ENCODE data around the gene ALKBH7. TPM values are rescaled to one million over a fixed set of nuclear protein-coding genes. Genes with fewer than 3 reads are reported as not detected.
"Not testable (repeated sequence)": the region's sequence is repeated elsewhere in the genome, so short reads cannot be mapped to it uniquely, and the experiment has no call there.

The ALKBH7 gene
- total and polyA plus RNA-seq, 10 of the 15 experiments (the other 5 are each of a cell fraction or from before 2014, with no cell fraction given), result 0.31 to 82.5 (median 37.6) TPM

DNA sequence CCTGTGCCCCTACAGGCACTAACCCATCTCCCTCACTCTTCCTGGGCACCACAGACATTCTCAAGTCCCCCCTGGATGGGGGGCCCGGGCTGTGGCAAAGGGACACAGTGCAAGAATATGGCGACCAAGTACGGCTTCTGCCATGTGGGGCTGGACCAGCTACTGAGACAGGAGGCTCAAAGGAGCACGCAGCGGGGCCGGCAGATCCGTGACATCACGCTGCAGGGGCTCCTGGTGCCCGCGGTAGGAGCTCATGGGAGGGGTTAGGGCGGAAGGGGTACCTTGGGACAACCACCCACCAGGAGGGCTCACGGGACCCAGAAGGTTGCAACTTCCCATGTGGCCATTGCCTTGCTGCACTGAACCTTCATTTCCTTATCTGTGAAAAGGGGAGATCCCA is 23.7 kb downstream of the ALKBH7 start:
- H3K4me3 ChIP-seq, result no peak overlapping the region
- WGBS (ENCODE audit: insufficient coverage, insufficient replicate concordance, low lambda C conversion rate, missing lambda C conversion rate), result 90% methylated on average over 12 of the region's 12 CpGs
- FAIRE-seq, result no peak
- H3K9me3 ChIP-seq (replicated peaks; ENCODE audit: control insufficient read depth, insufficient read depth, low read length), result no peaks in the 10 kb centered on the region
- no peak overlapping the region for H3K27ac ChIP-seq (ENCODE audit: control insufficient read depth, insufficient read depth)
- ChIA-PET RAD21 (ENCODE audit: unreplicated experiment) (no interaction called here), POLR2A (no interaction called here), SMC1A (ENCODE audit: uncharacterized antibody, unreplicated experiment) (no interaction called here), CTCF (no interaction called here)
- H2AFZ ChIP-seq (ENCODE audit: control insufficient read depth, low read depth, low read length), result no peak overlapping the region
- TF ChIP-seq GABPA (IDR thresholded peaks at IDR 0.05; ENCODE audit: low read depth) (no peak), POLR2A (IDR thresholded peaks at IDR 0.05; ENCODE audit: low read depth, low read length) (no peak), SMAD5 (IDR thresholded peaks at IDR 0.05; ENCODE audit: low read depth) (no peak), TCF12 (IDR thresholded peaks at IDR 0.05; ENCODE audit: low read depth, low read length) (no peak), DPF2 (IDR thresholded peaks at IDR 0.05) (no peak), ESRRA (IDR thresholded peaks at IDR 0.05; ENCODE audit: low read length) (no peak), RFX5 (IDR thresholded peaks at IDR 0.05; ENCODE audit: low read depth, low read length) (no peak), RB1 (IDR thresholded peaks at IDR 0.05; ENCODE audit: borderline replicate concordance) (no peak), CBFB (IDR thresholded peaks at IDR 0.05; ENCODE audit: low read depth) (no peak), TBL1XR1 (IDR thresholded peaks at IDR 0.05; ENCODE audit: low read depth, low read length) (no peak), HDAC6 (IDR thresholded peaks at IDR 0.05; ENCODE audit: unreplicated experiment) (no peak), MTA3 (IDR thresholded peaks at IDR 0.05; ENCODE audit: borderline replicate concordance, low read length) (no peak), ETV6 (conservative IDR thresholded peaks at IDR 0.05 in 1 of 2, IDR thresholded peaks at IDR 0.05 in 1 of 2; ENCODE audit: borderline replicate concordance in 1 of 2, low read depth in 1 of 2) (no peak)
- TF ChIP-seq, protein P1, sequence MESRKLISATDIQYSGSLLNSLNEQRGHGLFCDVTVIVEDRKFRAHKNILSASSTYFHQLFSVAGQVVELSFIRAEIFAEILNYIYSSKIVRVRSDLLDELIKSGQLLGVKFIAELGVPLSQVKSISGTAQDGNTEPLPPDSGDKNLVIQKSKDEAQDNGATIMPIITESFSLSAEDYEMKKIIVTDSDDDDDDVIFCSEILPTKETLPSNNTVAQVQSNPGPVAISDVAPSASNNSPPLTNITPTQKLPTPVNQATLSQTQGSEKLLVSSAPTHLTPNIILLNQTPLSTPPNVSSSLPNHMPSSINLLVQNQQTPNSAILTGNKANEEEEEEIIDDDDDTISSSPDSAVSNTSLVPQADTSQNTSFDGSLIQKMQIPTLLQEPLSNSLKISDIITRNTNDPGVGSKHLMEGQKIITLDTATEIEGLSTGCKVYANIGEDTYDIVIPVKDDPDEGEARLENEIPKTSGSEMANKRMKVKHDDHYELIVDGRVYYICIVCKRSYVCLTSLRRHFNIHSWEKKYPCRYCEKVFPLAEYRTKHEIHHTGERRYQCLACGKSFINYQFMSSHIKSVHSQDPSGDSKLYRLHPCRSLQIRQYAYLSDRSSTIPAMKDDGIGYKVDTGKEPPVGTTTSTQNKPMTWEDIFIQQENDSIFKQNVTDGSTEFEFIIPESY (IDR thresholded peaks at IDR 0.05), result no peak
- TF ChIP-seq, protein P2, sequence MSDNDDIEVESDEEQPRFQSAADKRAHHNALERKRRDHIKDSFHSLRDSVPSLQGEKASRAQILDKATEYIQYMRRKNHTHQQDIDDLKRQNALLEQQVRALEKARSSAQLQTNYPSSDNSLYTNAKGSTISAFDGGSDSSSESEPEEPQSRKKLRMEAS (IDR thresholded peaks at IDR 0.05; ENCODE audit: low read depth, low read length), result no peak
- no TSS peak for BruUV-seq (replicated peaks)
- H3K79me2 ChIP-seq (ENCODE audit: control insufficient read depth, insufficient read depth, low read length), result peaks cover 19% of the 10 kb centered on the region
- no peaks in the 10 kb centered on the region for H3K27me3 ChIP-seq (replicated peaks in 1 of 2; ENCODE audit: control insufficient read depth in 2 of 2, insufficient read depth in 2 of 2, low read length in 1 of 2)
- H3K36me3 ChIP-seq (ENCODE audit: control insufficient read depth in 2 of 2, insufficient read depth in 2 of 2, low read length in 1 of 2), result peaks cover 0 to 3% of the 10 kb centered on the region in 2 experiments; a peak in 1 of 4 replicates
- in situ Hi-C loops (cut with MboI), result no loop called here
- no peak overlapping the region for H3K9ac ChIP-seq (ENCODE audit: control insufficient read depth, insufficient read depth, low read length)
- no peak for DNase-seq (ENCODE audit: low read depth, low spot score)
- peaks cover 11% of the 10 kb centered on the region for H3K4me1 ChIP-seq (ENCODE audit: control insufficient read depth, insufficient read depth, low read length)
- ATAC-seq, result no peak
- no peaks in the 10 kb centered on the region for H4K20me1 ChIP-seq (ENCODE audit: control insufficient read depth, insufficient read depth)
- intact Hi-C loops (cut with micrococcal nuclease; ENCODE audit: unreplicated experiment), result loop anchor here (10.0 kb wide), 1 partner anchor 108 kb away; the partner anchor contains the start of gene TUBB4A
- H3K4me2 ChIP-seq (ENCODE audit: control insufficient read depth, insufficient read depth), result no peak overlapping the region

- H3K4me1 ChIP-seq (ENCODE audit: control insufficient read depth, insufficient read depth, low read length); H3K4me2 ChIP-seq (ENCODE audit: control insufficient read depth, insufficient read depth); BruUV-seq (replicated peaks); H4K20me1 ChIP-seq (ENCODE audit: control insufficient read depth, insufficient read depth); RAD21 ChIA-PET (ENCODE audit: unreplicated experiment); H3K79me2 ChIP-seq (ENCODE audit: control insufficient read depth, insufficient read depth, low read length); intact Hi-C loops (cut with micrococcal nuclease; ENCODE audit: unreplicated experiment); H3K36me3 ChIP-seq (ENCODE audit: control insufficient read depth in 2 of 2, insufficient read depth in 2 of 2, low read length in 1 of 2); in situ Hi-C loops (cut with MboI); H2AFZ ChIP-seq (ENCODE audit: control insufficient read depth, low read depth, low read length); DNase-seq (ENCODE audit: low read depth, low spot score); ATAC-seq; CTCF ChIA-PET; H3K9ac ChIP-seq (ENCODE audit: control insufficient read depth, insufficient read depth, low read length); H3K9me3 ChIP-seq (replicated peaks; ENCODE audit: control insufficient read depth, insufficient read depth, low read length); POLR2A ChIA-PET; SMC1A ChIA-PET (ENCODE audit: uncharacterized antibody, unreplicated experiment); H3K27me3 ChIP-seq (replicated peaks in 1 of 2; ENCODE audit: control insufficient read depth in 2 of 2, insufficient read depth in 2 of 2, low read length in 1 of 2); H3K27ac ChIP-seq (ENCODE audit: control insufficient read depth, insufficient read depth); FAIRE-seq; H3K4me3 ChIP-seq: not testable (repeated sequence)
- 65% methylated on average over 23 of the region's 23 CpGs for WGBS (ENCODE audit: insufficient coverage, insufficient replicate concordance, low lambda C conversion rate, missing lambda C conversion rate)
Measured at GRCh38 chr19:6400062-6400944, 27.7 kb downstream of the ALKBH7 start.

Measured in GM12878 (cell line).